ENCODE data around the gene RAB11FIP5.
"Not testable (repeated sequence)": the region's sequence is repeated elsewhere in the genome, so short reads cannot be mapped to it uniquely, and the experiment has no call there.

RAB11FIP5 gene

DNA sequence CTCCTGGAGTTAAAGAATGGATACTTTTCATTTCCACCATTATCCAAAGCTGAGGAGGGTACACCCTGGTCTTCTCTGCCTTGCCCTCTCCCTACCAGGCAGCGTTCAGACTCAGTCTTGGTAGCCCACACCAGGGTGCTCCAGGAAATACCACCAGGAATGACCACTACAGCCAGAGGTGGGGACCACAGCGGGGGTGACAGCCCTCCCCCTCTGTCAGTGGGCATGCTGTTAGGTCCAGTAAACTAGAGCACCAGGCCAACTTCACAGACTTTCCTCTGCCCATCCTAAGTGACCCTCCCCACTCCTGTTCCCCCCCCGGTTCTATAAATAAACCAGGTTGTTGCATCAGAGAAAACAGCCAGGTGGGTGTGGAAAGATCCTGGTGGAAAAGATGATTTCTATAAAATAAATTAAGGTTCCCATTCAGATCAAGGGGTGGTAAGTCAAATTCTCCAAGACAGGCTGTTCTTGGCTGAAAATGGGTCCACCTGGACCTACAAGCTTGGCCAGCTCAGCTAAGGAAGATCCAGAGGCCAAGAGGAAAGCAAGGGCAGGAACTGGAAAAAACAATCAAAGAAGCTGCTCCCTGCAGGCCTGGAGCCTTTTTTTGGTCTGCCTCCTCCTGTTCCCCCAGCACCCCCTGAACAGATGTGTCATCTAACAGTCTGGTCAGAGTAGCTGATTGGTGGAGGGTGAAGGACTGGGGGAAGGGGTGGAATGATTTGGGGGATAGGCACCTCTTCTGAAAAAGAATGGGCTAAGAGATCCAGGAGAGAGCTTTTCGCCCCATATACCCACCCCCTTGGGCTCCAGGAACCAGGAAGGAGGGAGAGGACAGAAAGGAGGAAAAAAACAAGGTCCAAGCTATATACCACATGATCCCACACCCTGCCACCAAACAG lies 2.3 kb downstream of the RAB11FIP5 start:
- DNase-seq (ENCODE audit: low spot score): no peak

DNA sequence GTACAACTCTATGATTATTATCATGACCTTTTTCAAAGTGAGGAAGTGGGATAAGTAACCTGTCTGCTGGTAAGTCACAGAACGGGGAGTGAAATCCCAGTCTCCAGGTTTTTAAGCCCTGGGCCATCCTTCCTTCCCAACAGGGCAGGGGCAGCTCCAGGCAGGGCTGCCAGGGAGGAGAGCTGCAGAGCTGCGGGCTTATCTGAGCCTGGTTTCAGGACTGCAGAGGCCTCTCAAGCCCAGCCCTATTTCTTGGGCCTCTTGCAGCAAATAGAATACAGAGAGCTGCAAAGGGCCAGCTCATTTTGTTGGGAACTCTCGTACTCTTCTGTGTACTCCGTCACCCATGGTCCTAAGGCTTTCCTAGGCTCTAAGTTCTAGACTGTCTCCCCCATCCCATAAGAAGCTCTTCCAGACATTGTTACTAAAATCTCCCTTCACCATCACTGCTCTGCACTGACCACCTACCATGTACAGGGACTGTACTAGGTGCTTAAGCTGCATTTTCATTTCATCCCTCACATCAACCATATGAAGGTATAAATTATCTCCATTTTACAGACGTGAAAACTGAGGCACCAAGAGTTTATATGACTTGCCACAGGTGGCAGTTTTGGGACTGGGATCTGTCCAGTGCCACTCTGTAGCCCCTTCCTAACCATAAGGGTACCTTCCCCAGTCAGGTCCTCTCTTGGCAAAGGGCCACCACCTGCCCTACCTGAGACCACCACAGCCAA lies 3.1 kb downstream of the RAB11FIP5 start:
- no peak for DNase-seq (ENCODE audit: low spot score)

DNA sequence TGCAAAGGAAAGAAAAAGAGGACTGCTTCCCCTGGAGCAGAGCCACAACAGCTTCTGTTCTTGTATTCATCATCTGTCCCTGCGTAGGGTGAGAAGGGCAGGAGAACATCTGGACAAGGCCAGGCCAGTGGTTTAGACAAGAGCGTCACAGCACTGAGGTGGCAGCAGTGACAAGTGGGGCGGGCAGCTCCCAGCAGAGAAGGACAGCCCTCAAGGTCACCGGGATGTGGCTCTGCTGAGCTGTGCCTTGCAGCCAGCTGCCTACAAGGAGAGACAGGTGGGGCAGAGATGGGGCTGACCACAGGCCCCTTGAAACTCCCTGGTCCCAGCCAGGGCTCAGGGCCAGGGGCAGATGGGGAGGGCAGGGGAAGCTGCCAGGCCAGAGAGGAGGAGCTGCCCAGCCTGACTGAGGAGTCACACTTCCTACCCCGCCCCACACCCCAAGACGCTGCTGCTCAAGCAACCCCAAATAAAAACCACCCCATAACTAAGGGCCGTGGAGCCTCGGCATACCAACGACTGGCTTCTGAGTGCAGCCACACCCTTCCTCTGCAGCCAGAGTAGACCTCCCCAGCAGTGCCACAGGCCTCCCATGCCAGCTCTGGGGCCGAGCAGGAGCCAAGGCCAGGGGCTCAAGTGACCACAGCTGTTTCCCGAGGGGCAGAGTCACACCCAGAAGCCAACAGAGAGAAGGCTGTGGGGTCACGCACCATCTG lies 5.4 kb downstream of the RAB11FIP5 start:
- no peak for DNase-seq (ENCODE audit: low spot score)

DNA sequence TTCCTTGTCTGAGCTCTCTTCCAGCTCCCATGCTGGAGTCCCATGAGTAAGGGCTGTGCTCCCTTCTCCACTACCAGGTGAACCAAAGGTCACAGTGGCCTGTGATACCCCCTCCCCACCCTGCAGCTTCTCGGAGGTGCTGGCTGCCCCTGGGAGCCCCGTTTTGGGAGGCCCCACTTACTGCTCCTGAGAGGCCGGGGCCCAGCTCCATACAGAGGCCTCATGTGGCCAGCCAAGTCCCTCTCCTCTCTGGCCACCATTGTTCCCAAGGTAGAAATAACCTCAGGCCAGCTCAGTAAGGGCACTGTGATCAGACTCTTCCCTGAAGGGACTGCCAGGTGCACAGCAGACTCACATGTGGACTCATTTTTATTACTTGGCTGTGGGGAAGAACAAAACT lies 6.0 kb downstream of the RAB11FIP5 start:
- DNase-seq (ENCODE audit: low spot score): no peak

DNA sequence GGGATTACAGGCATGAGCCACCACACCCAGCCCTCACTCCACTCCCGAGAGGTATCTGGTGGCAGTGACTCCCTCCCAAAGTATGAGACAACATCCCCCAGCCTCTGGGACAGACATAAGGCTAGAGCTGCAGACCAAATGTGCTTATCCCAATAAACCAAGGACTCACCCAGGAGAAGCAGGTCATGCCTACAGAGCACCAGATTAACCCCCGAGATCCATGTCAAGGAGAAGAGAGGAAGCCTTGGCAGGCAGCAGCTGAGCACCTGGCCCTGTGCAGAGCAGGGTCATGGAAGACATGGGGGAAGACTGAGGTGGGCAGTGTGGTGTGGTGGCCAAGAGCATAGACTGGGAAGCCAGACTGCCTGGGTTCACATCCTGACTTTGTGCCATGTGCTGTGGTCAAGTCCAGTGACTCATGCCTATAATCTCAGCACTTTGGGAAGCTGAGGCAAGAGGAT lies 7.2 kb downstream of the RAB11FIP5 start:
- DNase-seq (ENCODE audit: low spot score): no peak

DNA sequence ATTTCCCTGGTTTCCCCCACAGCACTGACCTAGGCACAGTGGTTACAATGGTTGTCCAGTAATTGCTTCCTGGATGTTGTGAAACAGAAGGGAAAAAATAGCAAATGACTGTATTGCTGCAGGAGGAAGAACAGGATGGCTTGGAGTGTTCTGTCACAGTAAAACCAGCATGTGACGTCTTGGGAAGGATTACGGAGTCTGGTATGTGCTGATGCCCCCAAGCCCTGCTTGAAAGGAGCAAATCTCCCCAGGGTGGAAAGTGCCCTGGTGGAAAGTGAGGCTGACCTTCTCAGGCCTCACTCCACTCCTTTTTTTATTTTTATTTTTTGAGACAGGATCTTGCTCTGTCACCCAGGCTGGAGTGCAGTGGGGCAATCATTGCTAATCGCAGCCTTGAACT lies 7.8 kb downstream of the RAB11FIP5 start:
- DNase-seq (ENCODE audit: low spot score): no peak

- DNase-seq (ENCODE audit: low spot score): peak; percentile 55
Observed at GRCh38 chr2:73103018-73103542, 9.7 kb downstream of the RAB11FIP5 start.

DNA sequence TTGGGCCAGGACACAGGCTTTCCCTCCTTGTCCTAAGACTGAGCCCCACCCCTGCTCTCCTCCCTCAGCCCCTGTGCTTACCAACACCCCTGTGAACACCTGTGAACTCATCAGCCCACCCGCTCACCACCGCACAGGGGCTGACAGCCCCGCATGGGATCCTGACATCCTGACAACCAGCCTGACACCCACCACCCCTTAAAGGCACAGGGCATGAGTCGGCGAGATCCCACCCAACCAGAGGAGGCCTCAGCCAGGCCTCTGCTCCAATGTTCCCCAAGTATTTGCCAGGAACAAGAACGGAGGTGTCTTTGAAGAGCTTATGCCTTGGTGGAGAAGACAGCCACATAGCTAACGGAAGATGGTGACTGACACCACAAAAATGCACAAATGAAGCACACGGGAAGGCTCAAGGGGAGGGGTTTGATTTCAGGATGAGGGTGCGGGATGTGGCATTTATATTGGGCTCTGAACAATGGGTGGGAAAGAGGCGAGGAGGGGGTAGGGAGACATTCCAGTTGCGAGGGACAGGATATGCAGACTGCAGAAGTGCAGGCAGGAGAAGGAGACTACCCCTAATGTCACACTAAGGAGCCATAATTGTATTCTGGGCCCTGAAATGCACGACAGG lies 11.0 kb downstream of the RAB11FIP5 start:
- no peak for DNase-seq (ENCODE audit: low spot score)

DNA sequence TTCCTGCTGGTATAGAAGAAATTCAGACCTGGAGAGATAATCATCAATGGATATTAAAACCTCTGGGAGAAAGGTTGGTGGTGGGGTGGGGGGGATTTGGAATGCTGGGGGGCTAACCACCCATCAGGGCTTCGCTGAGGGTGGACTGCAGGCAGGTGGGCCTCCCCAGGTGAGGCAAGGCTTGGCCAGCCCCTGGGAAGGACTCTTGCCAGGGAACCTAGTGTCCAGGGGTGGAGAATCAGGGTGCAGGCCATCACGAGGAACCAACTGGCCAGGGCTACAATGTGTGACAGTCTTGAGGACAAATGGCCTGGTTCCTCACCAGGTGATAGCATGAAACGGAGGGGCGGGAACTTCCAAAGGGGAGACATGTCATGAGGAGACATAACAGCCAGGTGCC lies 11.8 kb downstream of the RAB11FIP5 start:
- DNase-seq (ENCODE audit: low spot score): no peak

DNA sequence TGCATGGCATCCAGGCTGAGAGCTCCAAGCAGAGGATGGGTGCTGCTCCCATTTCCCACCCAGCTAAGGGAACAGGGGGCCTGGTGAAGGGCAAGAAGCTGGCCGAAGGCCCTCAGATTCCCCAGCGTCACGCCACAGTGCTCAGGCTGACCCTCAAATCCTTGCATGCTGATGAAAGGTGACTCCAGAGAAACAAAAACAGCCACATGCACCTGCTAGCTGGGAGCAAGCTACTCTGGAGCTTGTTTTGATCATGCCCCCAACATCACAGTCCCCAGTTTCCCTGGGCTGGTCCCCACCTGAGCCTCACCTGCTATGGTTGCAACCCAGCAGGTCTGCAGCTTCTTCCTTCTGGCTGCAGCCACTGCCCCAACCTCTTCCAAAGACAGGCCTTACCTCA lies 13.3 kb downstream of the RAB11FIP5 start:
- no peak for DNase-seq (ENCODE audit: low spot score)

DNA sequence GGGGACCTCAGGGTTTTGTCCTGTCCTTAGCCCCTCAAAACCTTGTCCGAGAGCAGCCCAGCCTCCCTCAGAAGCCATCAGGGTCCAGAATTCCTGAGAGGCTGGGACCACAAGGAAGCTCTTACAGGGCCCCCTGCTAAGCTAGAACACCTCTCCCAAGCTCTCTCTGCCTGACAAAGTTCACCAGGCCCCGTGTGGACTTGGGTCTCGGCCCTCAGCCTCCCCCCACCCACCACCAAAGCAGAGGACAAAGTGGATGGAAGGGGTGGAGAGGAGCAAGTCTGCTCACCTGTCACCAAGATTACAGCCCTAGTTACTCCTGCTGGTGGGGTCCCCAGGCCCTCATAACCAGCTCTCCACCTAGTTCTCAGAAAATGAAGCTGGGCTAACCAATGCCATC lies 16.8 kb downstream of the RAB11FIP5 start:
- no peak for DNase-seq (ENCODE audit: low spot score)

DNA sequence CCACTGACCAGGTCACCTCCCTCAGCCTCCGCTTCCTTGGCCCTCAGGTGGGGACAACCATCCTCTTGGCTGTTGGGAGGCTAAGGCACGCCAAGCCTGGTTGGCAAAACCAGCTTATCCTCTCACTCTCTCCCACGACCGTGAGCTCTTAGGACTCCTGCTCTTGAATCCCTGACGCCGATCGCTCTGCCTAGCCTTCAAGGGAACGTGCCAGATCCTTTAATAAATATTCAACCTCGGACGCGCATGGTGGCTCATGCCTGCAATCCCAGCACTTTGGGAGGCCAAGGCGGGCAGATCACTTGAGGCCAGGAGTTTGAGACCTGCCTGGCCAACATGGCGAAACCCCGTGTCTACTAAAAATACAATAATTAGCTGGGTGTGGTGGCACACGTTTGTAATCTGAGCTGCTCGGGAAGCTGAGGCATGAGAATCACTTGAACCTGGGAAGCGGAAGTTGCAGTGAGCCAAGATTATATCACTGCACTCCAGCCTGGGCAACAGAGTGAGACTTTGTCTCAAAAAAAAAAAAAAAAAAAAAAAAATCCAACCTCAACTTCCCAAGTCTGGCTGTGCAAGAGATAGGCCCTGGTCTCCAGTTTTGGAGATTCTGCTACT lies 19.0 kb downstream of the RAB11FIP5 start:
- not testable (repeated sequence) for DNase-seq (ENCODE audit: low spot score)

GRCh38 chr2:73092146-73092783 lies 20.5 kb downstream of the RAB11FIP5 start:
- no peak for DNase-seq (ENCODE audit: low spot score)

DNA sequence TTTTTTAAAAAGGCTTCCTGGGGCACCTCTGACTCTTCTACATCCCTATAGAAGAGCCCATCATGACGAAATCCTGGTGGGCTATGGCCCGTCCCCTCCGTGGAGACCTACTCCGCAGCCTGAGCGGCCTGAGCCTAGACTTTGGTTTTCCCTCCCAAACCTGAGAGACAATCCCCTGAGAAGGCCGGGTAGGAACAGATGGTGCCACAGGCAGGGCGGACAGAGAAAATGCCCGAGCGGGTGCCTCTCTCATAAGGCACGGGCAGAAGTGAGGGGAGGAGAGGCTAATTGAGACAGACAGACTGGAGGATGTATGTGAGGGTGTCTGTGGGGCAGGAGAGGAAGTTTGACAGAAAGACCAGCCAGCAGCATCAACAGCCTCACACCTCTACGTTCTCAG lies 21.1 kb downstream of the RAB11FIP5 start:
- no peak for DNase-seq (ENCODE audit: low spot score)

GRCh38 chr2:73091164-73091563 lies 21.6 kb downstream of the RAB11FIP5 start:
- no peak for DNase-seq (ENCODE audit: low spot score)

DNA sequence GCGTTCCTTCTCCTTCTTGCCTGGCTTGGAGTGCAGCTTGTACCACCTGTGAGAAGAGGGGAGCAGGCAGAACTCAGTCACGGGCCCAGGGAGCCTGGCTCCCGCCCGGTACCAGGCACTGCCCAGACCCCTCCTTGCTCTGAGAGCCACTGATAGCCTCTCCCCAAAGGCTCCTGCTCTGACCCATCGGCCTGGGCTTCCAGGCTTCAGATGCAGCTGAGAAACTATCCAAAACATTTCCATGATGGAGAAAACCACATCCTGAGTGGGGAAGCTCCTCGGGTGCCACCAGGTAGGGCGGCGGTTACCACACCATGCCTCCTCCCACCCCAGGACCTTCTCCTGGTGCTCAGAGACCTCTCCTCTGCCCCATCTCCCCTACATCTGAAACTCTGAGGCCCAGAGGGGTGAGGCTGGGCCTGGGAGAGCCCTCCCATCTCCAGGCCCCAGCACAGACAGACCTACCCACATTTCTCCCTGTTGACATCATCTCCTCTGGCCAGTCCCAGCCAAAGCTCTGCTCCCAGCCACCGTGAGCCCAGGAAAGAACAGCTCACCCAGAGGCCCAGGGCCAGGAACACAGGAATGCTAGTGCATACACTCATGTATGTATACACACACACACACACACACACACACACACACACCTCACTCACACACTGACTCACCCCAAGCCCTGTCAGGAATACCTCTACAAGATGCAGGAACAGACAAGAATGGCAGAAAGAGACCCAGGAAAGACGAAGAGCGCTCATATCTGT lies 23.3 kb downstream of the RAB11FIP5 start:
- no peak for DNase-seq (ENCODE audit: low spot score)

- no peak for DNase-seq (ENCODE audit: low spot score)
Observed at GRCh38 chr2:73088703-73089102, 24.0 kb downstream of the RAB11FIP5 start.

DNA sequence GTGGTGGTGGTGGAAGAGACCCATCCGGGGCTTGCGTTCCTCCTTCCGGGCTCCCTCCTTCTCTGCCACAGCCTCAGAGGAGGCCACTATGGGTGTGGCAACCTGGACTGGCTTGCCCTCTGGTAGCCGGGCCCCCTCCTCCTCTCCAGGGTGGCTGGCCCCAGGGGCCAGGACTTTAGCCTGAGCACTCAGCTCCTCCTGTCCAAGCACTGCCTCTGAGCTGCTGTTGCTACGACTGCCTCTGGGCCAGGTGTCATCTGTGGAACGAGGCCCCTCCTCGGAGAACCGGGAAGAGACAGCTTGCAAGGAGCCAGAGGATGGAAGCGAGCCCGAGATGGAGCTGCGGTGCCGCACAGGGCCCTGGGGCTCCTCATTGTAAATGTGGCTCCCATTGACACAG lies 24.5 kb downstream of the RAB11FIP5 start:
- no peak for DNase-seq (ENCODE audit: low spot score)

GRCh38 chr2:73087311-73087710 lies 25.4 kb downstream of the RAB11FIP5 start:
- DNase-seq (ENCODE audit: low spot score): no peak

DNA sequence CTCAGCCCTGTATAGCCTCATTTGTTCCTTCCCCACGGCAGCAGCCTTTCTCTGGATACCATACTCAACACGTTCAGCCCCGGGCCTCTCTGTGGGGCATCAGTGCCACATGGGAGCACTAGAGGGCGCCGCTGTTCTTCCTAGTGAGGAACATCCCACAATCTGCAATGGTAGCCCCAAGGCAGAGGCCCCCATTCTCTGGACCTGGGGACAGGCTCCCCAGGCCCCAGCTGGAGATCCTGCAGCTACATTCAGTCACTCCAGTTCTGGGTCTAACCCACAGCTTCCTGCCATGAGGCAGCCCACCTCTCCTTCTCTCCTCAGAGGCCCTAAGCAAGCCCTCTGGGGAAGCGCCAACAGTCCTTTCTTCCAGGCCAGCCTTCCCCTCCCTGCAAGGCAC lies 27.1 kb downstream of the RAB11FIP5 start:
- peak; percentile 85 for DNase-seq (ENCODE audit: low spot score)

Measured in Ammon's horn (tissue), 1 donor.